Suppressor macrophage treated with lipopolysaccharide for 1 hour (primary cell): ENCODE data around the gene ARHGAP42.
A peak's percentile ranks its signal among the peaks of the same experiment; 100 is the strongest.
"Not testable (repeated sequence)": the region's sequence is repeated elsewhere in the genome, so short reads cannot be mapped to it uniquely, and the experiment has no call there.

Experiments
- DNase-seq, 3 donors: peaks; one replicate each; pipeline ENCODE4 v3.0.0-alpha.2; 2020 to 2022

Gene ARHGAP42

DNA sequence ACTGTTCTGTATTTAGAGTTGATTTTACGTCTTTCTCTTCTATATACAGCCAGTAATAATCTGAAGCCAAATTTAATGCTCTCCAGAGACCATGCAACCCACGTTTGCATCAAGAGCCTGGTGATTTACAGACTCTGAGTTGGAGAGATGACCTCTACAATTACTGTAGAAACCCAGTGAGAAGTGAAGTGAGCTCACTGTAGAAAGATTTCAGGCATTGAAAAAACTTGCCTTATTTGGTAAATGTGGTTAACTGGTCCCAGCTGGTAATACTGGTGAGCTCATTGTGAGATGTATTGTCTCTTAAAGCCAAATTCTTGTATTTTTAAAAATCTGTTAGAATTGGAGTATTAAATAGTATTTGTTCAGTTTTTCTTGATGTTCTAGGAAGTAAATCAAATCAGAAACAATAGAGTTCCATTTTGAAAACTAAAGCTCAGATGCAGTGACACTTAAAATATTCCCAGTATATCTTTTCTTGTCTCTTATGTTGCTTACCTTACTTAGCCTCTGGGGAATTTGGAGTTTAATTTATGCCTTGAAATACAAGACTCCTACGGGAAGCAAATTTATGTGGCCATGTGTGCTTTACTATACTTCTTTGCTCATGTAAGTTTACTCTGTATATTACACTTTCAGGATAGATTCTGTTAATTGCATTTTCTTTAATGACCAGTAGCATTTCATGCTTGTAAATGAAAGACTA is 189.9 kb downstream of the ARHGAP42 start:
- no peak for DNase-seq

DNA sequence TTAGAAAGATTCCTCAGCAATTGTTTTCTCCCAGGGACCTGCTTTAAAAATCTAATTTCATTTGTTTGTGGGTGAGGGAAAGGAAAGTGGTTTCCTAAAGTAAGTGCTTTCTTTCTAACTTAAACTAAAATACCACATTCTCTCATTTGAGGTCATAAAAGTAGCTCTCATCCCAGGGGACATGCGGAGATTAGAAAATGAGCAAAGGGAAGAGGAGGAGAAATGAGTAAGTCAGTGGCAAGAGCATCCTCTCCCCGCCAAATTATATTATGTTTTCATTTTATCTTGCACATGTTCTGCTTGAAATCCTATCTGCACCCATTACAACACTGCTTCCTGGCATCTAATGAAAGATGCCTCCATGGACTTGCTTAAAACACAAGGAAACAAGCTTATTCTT is 191.4 kb downstream of the ARHGAP42 start:
- DNase-seq, result no peak

- DNase-seq, result no peak
Observed at GRCh38 chr11:100882957-100883356, 195.9 kb downstream of the ARHGAP42 start.

- DNase-seq, result no peak
Observed at GRCh38 chr11:100883830-100884229, 196.7 kb downstream of the ARHGAP42 start.

DNA sequence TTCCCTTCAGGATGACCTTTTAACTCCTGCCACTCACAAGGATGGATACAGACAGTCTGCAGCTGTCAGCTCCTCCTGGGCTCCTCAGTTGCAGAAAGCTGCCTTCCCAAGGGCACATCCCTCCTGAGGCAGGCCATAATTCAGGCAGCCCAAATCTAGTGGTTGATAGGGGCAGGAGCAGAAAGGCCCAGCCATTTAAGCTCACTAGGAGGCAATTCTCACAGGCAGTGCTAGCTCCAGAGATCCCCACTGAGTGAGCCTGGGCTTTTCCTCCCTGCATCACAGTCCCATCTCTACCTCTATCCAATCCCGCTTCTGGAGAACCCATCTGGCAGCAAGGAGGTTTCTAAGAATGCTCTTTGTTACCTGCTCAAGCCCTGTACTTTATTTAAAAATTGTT is 200.6 kb downstream of the ARHGAP42 start:
- no peak for DNase-seq

GRCh38 chr11:100888836-100889235 is 201.7 kb downstream of the ARHGAP42 start:
- no peak for DNase-seq

DNA sequence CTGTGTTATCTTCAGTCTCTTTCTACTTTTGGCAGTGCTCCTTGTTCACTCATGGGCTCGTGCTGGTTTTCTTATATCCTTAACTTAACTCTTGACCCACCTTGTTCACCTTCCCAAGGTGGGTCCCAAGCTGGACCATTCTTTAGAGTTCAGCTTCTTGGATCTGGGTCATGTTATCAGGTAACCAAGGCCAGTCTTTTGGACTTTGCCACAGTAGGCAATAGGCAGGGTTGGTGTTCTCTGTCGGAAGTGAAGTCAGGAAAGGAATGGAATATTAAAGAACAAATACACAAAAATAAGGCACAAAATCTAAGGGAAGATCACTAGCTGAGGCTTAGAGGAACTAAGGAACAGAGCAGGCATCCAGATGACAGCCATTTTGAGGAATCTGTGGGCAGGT is 202.7 kb downstream of the ARHGAP42 start:
- DNase-seq, result no peak

- DNase-seq, result no peak
Observed at GRCh38 chr11:100890789-100891188, 203.7 kb downstream of the ARHGAP42 start.

- no peak for DNase-seq
Observed at GRCh38 chr11:100892886-100893285, 205.8 kb downstream of the ARHGAP42 start.

- no peak for DNase-seq
Observed at GRCh38 chr11:100895449-100895848, 208.4 kb downstream of the ARHGAP42 start.

- DNase-seq, result not testable (repeated sequence)
Observed at GRCh38 chr11:100895976-100896375, 208.9 kb downstream of the ARHGAP42 start.

GRCh38 chr11:100901471-100901870 is 214.4 kb downstream of the ARHGAP42 start:
- not testable (repeated sequence) for DNase-seq

GRCh38 chr11:100902454-100903141 is 215.5 kb downstream of the ARHGAP42 start:
- no peak for DNase-seq

- DNase-seq, result no peak
Observed at GRCh38 chr11:100903284-100903683, 216.2 kb downstream of the ARHGAP42 start.

GRCh38 chr11:100905684-100906083 is 218.6 kb downstream of the ARHGAP42 start:
- no peak for DNase-seq

DNA sequence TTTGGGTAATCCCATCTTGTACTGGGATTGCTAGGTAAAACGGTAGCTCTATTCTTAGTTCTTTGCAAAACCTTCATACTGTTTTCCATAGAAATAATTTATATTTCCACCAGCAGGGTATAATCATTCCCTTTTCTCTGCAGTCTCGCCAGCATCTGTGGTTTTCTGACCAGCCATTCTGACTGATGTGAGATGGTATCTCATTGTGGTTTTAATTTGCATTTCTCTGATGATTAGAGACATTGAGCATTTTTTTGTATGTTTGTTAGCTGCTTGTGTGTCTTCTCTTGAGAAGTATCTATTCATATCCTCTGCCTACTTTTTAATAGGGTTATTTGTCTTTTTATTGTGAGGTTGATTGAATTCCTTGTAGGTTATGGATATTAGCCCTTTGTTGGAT is 221.7 kb downstream of the ARHGAP42 start:
- DNase-seq, result no peak

DNA sequence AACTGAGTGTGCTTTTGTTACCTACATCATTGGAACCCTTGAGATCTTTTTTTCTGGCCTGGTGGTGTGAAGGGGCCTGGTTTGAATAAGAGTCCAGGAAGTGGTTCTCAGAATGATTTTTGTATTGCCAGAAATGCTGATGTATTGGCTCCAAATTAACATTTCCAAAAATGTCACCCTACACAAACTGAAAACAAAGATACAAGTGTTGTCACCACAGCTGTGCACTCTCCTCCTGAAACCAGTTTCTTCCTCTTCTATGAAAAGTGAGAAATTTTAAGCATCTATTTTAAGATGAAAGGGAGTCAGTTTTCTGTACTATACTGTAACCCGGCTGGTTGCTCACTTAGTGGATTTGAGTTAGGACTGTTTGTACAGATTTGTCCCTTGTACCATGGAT is 223.7 kb downstream of the ARHGAP42 start:
- no peak for DNase-seq

- no peak for DNase-seq
Observed at GRCh38 chr11:100914415-100915110, 227.5 kb downstream of the ARHGAP42 start.

GRCh38 chr11:100918551-100919500 is 231.7 kb downstream of the ARHGAP42 start:
- DNase-seq, result no peak

- DNase-seq, result no peak
Observed at GRCh38 chr11:100920593-100920992, 233.5 kb downstream of the ARHGAP42 start.

GRCh38 chr11:100922121-100922520 is 235.0 kb downstream of the ARHGAP42 start:
- no peak for DNase-seq

DNA sequence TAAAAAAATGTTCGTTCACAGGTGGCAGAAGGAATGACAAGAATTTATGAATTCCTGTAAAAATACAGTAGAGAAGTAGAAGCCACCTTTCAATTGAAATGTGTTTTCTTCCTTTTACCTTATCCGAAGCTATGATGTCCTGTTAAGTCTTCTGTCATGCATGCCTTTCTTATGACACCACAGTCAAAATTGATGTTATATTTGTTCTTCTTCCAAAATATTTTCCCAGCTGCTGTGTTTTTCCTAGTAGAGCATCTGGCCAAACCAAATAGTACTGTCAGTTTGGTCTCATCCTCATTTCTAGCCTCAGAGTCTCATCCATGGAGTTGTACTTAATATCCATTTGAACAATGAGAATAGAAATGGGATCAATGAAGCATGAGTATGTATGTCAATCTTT is 236.5 kb downstream of the ARHGAP42 start:
- no peak for DNase-seq

DNA sequence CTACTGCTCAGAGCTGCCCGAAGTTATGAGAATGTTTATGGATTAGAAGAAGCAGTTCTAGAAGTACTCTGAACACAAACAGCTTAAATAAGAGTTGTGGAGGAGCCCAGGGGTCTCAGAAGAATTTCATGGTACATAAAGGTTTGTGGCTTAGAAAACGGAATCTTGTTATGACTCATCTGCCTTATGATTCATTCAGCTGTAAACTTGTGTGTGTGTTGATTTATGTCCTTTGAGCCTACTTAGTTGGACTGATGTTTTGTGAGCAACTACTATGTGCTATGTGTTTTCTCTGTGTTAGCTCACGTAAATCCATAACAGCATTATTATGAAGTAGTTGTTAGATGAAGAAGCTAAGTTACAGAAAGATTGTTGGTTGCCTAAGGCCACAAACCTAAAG is 238.8 kb downstream of the ARHGAP42 start:
- peak in 1 of 3 donors; percentile 6 for DNase-seq
